Parathyroid adenoma (tissue), 2 donors: ENCODE data around the gene YAP1.

ENCODE experiments used
- H2AFZ ChIP-seq: fragments of 300-600 bp; sonication (generic); one replicate; pipeline ENCODE4 v1.7.0; 2017; ENCODE audit warnings: antibody characterized with exemption, mild to moderate bottlenecking
- H3K27ac ChIP-seq: fragments of 300-600 bp; sonication (generic); one replicate; pipeline ENCODE4 v1.7.0; 2017
- H3K27me3 ChIP-seq: fragments of 300-600 bp; sonication (generic); one replicate; pipeline ENCODE4 v1.7.0; 2017; ENCODE audit warnings: low read length; ENCODE audit not compliant: control insufficient read depth, insufficient read depth
- H3K36me3 ChIP-seq: fragments of 300-600 bp; sonication (generic); one replicate; pipeline ENCODE4 v1.7.0; 2017; ENCODE audit warnings: low read length; ENCODE audit not compliant: control insufficient read depth, insufficient read depth
- H3K4me1 ChIP-seq: fragments of 300-600 bp; sonication (generic); one replicate; pipeline ENCODE4 v1.7.0; 2017; ENCODE audit warnings: control low read depth
- H3K4me2 ChIP-seq: fragments of 300-600 bp; sonication (generic); one replicate; pipeline ENCODE4 v1.7.0; 2017; ENCODE audit warnings: low read length
- H3K4me3 ChIP-seq: fragments of 300-600 bp; sonication (generic); one replicate; pipeline ENCODE4 v1.7.0; 2017; ENCODE audit warnings: low read depth, low read length
- H3K79me2 ChIP-seq: fragments of 300-600 bp; sonication (generic); one replicate; pipeline ENCODE4 v1.7.0; 2017; ENCODE audit warnings: control low read depth
- H3K9ac ChIP-seq: fragments of 300-600 bp; sonication (generic); one replicate; pipeline ENCODE4 v1.7.0; 2017; ENCODE audit warnings: mild to moderate bottlenecking
- H3K9me3 ChIP-seq: fragments of 300-600 bp; sonication (generic); one replicate; pipeline ENCODE4 v1.7.0; 2017; ENCODE audit warnings: low read length; ENCODE audit not compliant: control insufficient read depth
- CTCF ChIP-seq: fragments of 300-600 bp; sonication (generic); IDR thresholded peaks from one replicate; pipeline ENCODE4 v1.7.0; 2017; ENCODE audit warnings: antibody characterized with exemption, mild to moderate bottlenecking
- donor health status: primary hyperparathyroidism.

YAP1 gene

GRCh38 chr11:102111011-102111786 lies 952 bp downstream of the YAP1 start:
- Histone ChIP-seq H3K4me2 (peak overlapping the region; percentile 75), H2AFZ (peak overlapping the region; percentile 81), H3K27ac (peak overlapping the region; percentile 83), H3K36me3 (no peaks in the 10 kb centered on the region), H3K79me2 (no peaks in the 10 kb centered on the region), H3K9ac (no peak overlapping the region), H3K27me3 (no peaks in the 10 kb centered on the region), H3K4me1 (no peaks in the 10 kb centered on the region), H3K9me3 (no peaks in the 10 kb centered on the region), H3K4me3 (peak overlapping the region; percentile 66)
- no peak for TF ChIP-seq CTCF

GRCh38 chr11:102111787-102112508 lies 1.7 kb downstream of the YAP1 start:
- H3K36me3 ChIP-seq, result no peaks in the 10 kb centered on the region
- peak overlapping the region; percentile 83 for H3K27ac ChIP-seq
- H3K4me1 ChIP-seq, result no peaks in the 10 kb centered on the region
- TF ChIP-seq CTCF, result no peak
- no peaks in the 10 kb centered on the region for H3K9me3 ChIP-seq
- H2AFZ ChIP-seq, result peak overlapping the region; percentile 81
- H3K79me2 ChIP-seq, result no peaks in the 10 kb centered on the region
- H3K4me2 ChIP-seq, result peak overlapping the region; percentile 75
- H3K27me3 ChIP-seq, result no peaks in the 10 kb centered on the region
- H3K9ac ChIP-seq, result no peak overlapping the region
- peak overlapping the region; percentile 66 for H3K4me3 ChIP-seq

DNA sequence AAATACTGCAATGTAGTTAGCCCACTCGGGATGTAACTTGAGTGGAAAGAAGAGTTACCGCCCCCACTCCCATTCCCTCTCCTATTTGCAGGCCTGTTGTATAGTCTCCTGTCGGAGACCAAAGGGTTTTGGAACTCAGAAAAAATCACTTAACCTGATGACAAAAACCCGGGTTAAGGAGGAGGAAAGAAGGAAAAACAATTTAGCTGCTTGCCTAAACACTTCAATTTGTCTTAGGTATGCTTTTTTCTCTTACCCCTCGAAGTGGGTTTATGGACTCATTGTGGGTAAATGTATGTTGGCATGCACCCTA lies 2.2 kb downstream of the YAP1 start:
- no peak overlapping the region for H3K9ac ChIP-seq
- H3K27me3 ChIP-seq, result no peaks in the 10 kb centered on the region
- H3K4me2 ChIP-seq, result peak overlapping the region; percentile 75
- H3K36me3 ChIP-seq, result no peaks in the 10 kb centered on the region
- peaks cover 2% of the 10 kb centered on the region for H3K79me2 ChIP-seq
- peak overlapping the region; percentile 66 for H3K4me3 ChIP-seq
- no peak overlapping the region for H3K27ac ChIP-seq
- H3K4me1 ChIP-seq, result no peaks in the 10 kb centered on the region
- H3K9me3 ChIP-seq, result no peaks in the 10 kb centered on the region
- no peak for TF ChIP-seq CTCF
- H2AFZ ChIP-seq, result peak overlapping the region; percentile 25

GRCh38 chr11:102114032-102114431 lies 3.8 kb downstream of the YAP1 start:
- H3K9ac ChIP-seq, result no peak overlapping the region
- no peaks in the 10 kb centered on the region for H3K4me1 ChIP-seq
- no peak for TF ChIP-seq CTCF
- no peak overlapping the region for H3K27ac ChIP-seq
- no peaks in the 10 kb centered on the region for H3K27me3 ChIP-seq
- H3K4me2 ChIP-seq, result no peak overlapping the region
- no peaks in the 10 kb centered on the region for H3K9me3 ChIP-seq
- H3K36me3 ChIP-seq, result no peaks in the 10 kb centered on the region
- no peak overlapping the region for H2AFZ ChIP-seq
- H3K79me2 ChIP-seq, result peaks cover 5% of the 10 kb centered on the region
- H3K4me3 ChIP-seq, result no peak overlapping the region
